Right ventricle myocardium inferior (tissue), 1 donor: ENCODE data around the gene H1-8. TPM values are rescaled to one million over a fixed set of nuclear protein-coding genes. Genes with fewer than 3 reads are reported as not detected.
"Not testable (repeated sequence)": the region's sequence is repeated elsewhere in the genome, so short reads cannot be mapped to it uniquely, and the experiment has no call there.

Source experiments
- ATAC-seq: fragments of 200-7000 bp; cut with Tn5 transposase; one replicate; pipeline ENCODE4 v1.9.1; 2020; ENCODE audit warnings: mild to moderate bottlenecking, moderate library complexity
- DNase-seq: peaks from one replicate; pipeline ENCODE4 v3.0.0; 2021; ENCODE audit errors: missing footprints
- intact Hi-C: fragments of 100-400 bp; cut with DNase I; formaldehyde crosslinking; loops from one replicate; pipeline ENCODE4 v1.11.0; 2022
- long read RNA-seq: library from polyadenylated mRNA; unstranded; transcript quantifications from one replicate; pipeline ENCODE4 v2.0.0, GENCODE V29; 2021
- total RNA-seq: library from RNA; stranded (reverse); fragmentation: NEBNext Ultra II Directional; extraction: Animal tissue kit (Norgen Biotek cat#: 25700); gene quantifications from one replicate; pipeline ENCODE4 v1.2.1, GENCODE V29; 2021
- donor health status: DM: no; HTN: yes; CAD: no; lungs with severe emphysema.

H1-8 gene
- total RNA-seq: not detected
- long read RNA-seq: 0 reads

DNA sequence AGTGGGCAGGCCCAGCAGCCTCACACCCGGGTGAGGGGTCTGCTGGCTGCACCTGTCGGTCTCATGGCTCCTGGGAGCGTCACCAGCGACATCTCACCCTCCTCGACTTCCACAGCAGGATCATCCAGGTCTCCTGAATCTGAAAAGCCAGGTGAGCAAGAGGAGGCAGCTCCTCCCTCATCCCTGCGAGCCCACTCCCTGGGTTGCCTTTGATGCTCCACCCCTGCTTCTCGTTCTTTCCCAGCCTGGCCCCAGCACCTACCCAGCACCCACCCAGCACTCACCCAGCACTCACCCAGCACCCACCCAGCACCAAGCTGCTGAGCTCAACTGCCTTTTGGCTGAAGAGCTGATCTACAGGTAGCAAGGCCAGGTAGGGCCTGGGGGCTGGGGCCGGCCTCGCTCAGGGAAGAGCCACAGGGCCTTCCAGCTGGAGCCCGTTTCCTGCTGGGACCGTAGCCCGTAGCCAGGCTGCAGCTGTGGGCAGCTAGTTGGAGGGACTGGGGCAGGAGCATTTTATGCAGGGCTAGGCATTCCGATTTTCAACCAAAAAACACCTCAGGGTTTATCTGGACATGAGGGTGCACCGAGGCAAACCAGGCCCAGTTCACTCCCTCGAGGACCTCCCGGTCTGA lies at the start of gene H1-8:
Gene H1-8 (plus strand): TSS at position 20 of the 635 bp plus-strand sequence. CDS start 44 bp downstream, at position 64.
- no peak for ATAC-seq
- intact Hi-C loops: no loop called here
- peak; percentile 55 for DNase-seq

GRCh38 chr3:129493206-129493605 lies 49.8 kb upstream of the H1-8 start:
- DNase-seq: no peak
- intact Hi-C loops: loop anchor here (5.0 kb wide), 2 partner anchors 114 to 439 kb away; partner anchors contain the start of gene PLXND1
- no peak for ATAC-seq

DNA sequence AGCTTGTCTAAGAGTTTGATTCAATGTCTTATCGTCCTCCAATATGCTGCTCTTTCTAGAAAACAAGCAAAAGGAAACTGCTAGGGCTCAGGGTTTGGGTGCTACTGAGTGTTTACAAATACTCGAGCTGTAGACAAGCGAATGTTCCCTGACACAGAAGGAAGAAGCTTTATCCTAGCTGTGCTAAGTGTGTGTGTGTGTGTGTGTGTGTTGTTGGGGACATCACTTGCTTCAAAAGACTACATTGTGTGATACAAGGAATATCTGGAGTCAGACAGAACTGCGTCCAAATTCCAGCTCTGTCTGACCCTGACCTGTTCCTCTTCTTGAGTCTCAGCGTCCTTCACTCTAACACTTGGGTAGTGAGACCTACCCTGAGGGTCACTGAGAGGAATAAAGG lies 48.5 kb upstream of the H1-8 start:
- DNase-seq, ATAC-seq: not testable (repeated sequence)
- intact Hi-C loops: loop anchor here (5.0 kb wide), 2 partner anchors 113 to 438 kb away; partner anchors contain the start of gene PLXND1

GRCh38 chr3:129495006-129495639 lies 47.9 kb upstream of the H1-8 start:
- intact Hi-C loops, DNase-seq, ATAC-seq: not testable (repeated sequence)

DNA sequence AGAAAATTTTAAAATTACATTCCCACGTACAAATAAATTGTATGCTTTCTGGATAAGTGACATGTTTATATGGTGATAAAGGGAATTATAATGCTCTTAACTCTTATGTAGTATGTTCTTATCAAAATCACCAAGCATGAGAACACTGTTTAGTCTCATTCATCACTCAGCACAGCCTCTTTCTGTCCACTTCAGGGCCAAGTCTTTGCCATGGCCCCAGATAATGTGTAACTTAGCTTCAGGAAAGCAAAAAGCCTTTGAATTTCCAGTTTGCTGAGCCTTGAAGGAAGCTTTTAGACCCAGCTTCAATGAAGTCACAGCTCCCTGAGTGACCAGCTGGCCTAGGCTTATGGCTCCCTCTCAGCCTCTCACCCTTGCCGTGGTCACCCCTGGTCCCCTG lies 45.1 kb upstream of the H1-8 start:
- ATAC-seq: peak; percentile 43
- intact Hi-C loops, DNase-seq: not testable (repeated sequence)

DNA sequence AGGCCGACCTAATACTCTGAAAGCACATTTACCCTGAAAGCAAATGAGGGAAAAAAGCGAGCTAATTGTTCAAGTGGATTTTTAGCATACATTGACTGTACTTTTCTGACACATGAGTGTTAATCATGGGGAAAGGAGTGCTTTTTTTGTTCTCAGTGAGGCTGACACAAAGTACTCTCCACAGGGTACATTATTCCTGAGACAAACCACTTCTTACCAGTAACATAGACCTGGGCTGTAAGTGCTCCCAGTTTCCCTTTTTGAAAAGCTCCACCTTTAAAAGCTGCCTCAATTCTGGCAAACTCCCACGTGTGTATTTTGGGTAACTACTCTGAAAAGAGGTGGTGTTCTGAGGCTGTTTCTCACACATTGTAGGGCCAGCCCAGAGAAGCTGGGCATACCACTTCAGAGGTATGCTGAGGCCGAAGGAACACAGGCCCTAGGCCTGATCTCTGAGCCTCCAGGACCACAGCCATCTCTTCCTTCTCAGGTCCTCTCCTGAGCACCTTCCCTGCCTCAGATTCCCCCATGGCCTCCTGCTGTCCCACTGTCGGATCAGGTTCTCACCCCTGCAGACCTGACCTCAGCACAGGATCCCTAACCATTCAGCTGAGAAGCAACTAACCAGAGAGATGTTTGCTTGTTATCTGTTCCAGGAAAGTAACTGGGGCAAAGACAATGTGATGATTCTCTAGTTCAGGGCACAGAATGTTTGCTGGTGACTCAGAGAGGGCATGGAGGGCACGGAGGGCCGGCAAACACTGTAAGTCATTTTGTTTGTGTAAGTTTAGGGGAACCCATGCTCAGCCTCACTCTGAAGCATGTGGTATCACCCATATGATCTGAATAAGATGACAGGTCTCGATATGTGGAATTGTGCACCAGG lies 44.1 kb upstream of the H1-8 start:
- intact Hi-C loops, ATAC-seq, DNase-seq: not testable (repeated sequence)

- ATAC-seq: peak; percentile 30
- not testable (repeated sequence) for DNase-seq
- intact Hi-C loops: loop anchor here (2.0 kb wide), 1 partner anchor 61 kb away; no protein-coding TSS in a partner anchor
Measured at GRCh38 chr3:129499604-129500333, 43.2 kb upstream of the H1-8 start.

- ATAC-seq: no peak
Measured at GRCh38 chr3:129500334-129500658, 42.7 kb upstream of the H1-8 start.

GRCh38 chr3:129501630-129502029 lies 41.3 kb upstream of the H1-8 start:
- intact Hi-C loops: loop anchor here (2.0 kb wide), 1 partner anchor 59 kb away; no protein-coding TSS in a partner anchor
- no peak for ATAC-seq
- no peak for DNase-seq

More at GRCh38 chr3:129500334-129500658, 42.7 kb upstream of the H1-8 start:
- intact Hi-C loops: loop anchor here (2.0 kb wide), 1 partner anchor 61 kb away; no protein-coding TSS in a partner anchor
- no peak for DNase-seq

DNA sequence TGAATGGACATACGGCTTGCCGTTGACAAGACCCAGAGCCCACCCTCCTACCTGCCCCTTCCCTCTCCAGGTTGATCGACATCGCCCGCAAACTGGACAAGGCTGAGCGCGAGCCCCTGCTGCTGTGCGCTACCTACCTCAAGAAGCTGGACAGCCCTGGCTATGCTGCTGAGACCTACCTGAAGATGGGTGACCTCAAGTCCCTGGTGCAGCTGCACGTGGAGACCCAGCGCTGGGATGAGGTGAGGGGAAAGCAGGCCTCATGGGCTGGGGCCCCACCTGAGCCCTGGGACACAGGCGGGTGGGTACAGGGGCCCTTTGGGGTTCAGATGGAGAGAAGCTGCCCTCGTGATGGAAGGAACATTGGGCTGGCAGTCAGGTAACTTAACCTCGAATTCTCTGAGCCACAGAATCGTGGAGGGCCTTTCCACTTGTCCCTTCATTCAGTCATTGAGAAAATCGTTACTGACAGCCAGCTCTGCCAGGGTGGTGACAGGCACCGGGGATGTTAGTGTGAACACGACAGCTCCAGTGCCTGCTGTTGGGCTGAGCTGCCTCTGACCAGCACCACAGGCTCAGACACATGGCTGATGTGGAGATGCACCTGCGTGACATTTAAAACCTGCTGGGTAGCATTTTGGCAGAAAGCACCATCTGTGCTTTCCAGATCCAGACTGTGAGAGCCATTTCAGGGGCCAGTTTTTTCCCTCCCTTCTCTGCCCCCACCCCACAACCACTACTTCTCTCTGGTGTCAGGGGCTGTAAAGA lies 40.1 kb upstream of the H1-8 start:
- intact Hi-C loops: no loop called here
- ATAC-seq (peak; percentile 56), DNase-seq (peak; percentile 79)

DNA sequence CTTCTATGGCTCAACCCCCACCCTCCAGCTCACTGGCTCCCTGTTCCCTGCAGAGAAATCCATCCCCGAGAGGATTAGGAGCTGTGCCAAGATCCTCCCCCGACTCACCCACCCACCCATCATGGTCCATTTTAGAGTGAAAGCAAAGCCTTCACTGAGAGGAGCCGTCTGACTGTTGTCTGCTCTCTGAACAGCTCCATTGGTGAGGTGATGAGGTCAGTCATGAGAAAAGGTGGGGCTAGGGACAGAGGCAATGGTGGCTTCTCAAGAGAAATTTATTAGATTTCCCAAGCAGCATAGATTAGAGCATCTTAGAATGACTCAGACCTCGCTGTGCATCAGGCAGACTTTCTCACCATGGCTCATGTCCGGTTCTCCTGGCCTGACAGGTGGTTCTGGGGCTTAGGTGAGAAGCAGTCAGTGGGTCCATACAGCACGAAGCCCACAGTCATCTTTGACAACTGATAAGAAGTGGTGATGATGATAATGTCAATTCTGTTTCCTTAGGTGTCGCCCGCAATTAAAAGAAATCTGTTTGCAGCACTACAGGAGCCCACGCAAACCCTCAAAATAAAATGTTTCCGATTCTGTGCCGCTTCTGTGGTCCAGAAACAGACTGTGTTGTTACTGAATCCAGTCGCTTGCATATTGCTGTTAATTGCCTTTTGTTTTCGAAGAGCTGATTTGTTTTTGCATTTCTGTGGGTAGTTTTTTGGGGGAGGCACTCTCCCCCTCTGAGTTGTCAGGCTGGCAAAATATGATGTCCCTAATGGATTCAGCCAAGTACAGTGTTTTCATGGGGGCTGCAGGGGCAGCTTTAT lies 39.3 kb upstream of the H1-8 start:
- no peak for ATAC-seq
- DNase-seq: no peak
- intact Hi-C loops: no loop called here

DNA sequence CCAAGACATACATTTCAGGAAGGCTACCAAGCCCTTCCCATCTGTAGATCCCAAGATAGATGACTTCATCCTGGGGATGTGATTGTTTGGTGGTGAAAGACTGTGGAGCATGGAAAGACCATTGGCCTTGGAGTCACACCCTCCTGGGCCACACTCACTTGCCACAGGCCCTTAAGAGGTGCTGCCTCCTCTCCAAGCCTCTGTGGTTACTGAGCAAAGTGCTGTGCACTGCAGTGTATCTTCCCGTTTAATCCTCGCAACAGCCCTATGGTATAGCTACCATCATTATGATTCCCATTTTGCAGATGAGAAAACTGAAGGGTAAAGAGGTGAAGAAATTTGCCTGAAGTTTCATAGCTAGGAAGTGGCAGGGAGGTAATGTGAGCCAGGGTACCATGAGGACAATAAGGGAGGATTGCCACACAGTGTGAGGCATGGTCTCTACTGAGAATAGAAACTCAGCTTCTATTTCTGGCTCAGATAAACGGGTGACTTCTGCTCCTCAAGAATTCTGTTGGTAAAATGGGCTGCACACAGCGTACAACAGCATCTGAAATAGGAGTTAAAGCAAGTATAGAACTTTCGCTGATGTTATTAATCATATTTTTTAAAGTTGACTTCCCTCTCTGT lies 38.4 kb upstream of the H1-8 start:
- DNase-seq (no peak), ATAC-seq (peak; percentile 62)
- intact Hi-C loops: no loop called here

DNA sequence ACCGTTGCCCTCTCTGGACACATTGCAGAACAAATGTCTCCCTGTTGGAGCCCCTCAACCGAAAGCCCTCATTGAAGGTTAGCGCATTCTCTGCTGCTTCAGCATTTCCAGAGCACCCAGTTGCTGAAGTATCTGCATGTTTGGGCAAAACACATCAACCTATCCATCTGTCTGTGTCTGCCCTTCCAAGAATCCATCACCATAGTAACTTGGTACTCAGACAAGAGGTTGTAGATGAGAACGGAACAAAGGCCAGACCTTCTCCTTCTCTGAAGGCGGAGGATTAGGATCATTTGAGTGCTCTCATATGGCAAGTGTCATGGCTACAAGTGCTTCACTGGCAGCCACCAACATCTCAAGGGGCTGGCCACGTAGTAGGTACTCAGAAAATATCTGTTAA lies 37.6 kb upstream of the H1-8 start:
- intact Hi-C loops: no loop called here
- DNase-seq (no peak), ATAC-seq (no peak)

DNA sequence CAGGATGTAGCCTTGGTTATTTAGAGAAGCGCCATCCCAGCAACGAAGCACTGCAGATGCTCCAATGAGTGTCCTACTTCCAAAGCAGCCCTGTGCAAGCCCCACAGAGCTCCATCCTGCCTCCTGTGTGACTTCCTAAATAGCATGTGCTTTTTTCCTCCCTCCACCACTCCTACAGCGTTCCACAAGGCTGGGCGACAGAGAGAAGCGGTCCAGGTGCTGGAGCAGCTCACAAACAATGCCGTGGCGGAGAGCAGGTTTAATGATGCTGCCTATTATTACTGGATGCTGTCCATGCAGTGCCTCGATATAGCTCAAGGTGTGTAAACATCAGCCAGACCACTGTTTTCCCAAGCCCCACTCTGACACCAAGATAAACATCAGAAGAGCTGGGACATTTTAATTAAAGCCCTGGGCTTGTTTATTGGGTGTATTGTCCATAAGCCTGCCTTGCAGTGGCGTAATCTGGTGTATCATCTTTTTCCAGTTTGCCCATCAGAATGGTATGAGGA lies 36.7 kb upstream of the H1-8 start:
- DNase-seq (no peak), ATAC-seq (no peak)
- intact Hi-C loops: no loop called here

GRCh38 chr3:129507181-129507831 lies 35.7 kb upstream of the H1-8 start:
- intact Hi-C loops: no loop called here
- DNase-seq (no peak), ATAC-seq (peak; percentile 71)

- DNase-seq (no peak), ATAC-seq (no peak)
- intact Hi-C loops: no loop called here
Measured at GRCh38 chr3:129512595-129512994, 30.4 kb upstream of the H1-8 start.
